Body of pancreas (tissue), 4 donors: ENCODE measurements around the gene ATP13A3. TPM values are rescaled to one million over a fixed set of nuclear protein-coding genes. Genes with fewer than 3 reads are reported as not detected.

Source experiments
- ATAC-seq: fragments of 150-250 bp; one replicate; pipeline ENCODE4 v1.9.1; 2016
- DNase-seq, 4 donors: peaks; one replicate each; pipeline ENCODE4 v3.0.0-alpha.2; 2019
- H3K27ac ChIP-seq, 4 donors: fragments of 200-600 bp; sonication (generic); 1 replicate in 3 of 4; 2 replicates in 1 of 4; pipeline versions ENCODE4 v1.5.1 to v1.6.1; 2016 to 2019; ENCODE audit warnings: mild to moderate bottlenecking in 1 of 4, mixed read lengths in 1 of 4, moderate library complexity in 1 of 4
- H3K27me3 ChIP-seq, 2 donors: fragments of 200-600 bp; sonication (generic); one replicate each; pipeline ENCODE4 v1.6.0; 2016; ENCODE audit warnings: mild to moderate bottlenecking in 1 of 2
- H3K36me3 ChIP-seq, 2 donors: fragments of 200-600 bp; sonication (generic); replicated peaks in 1 of 2; 2 replicates each; pipeline ENCODE4 v1.5.1; 2016; ENCODE audit warnings: low read depth in 2 of 2; ENCODE audit not compliant: insufficient read depth in 1 of 2
- H3K4me1 ChIP-seq: fragments of 200-600 bp; sonication (generic); one replicate; pipeline ENCODE4 v1.6.0; 2016
- H3K4me3 ChIP-seq, 2 donors: fragments of 200-600 bp; sonication (generic); 1 replicate in 1 of 2; 2 replicates in 1 of 2; pipeline ENCODE4 v1.5.1; 2016 to 2019
- H3K9me3 ChIP-seq, 3 donors: fragments of 200-600 bp; sonication (generic); 1 replicate in 2 of 3; 2 replicates in 1 of 3; pipeline ENCODE4 v1.5.1; 2016
- CTCF ChIP-seq, 7 experiments: fragments of 450-650 bp in 4 of 7; fragments of 200-600 bp in 3 of 7; sonication (generic) in 3 of 7; IDR thresholded peaks; one replicate each; pipeline ENCODE4 v1.5.1; 2016 to 2019; ENCODE audit warnings: antibody characterized with exemption in 7 of 7
- POLR2A ChIP-seq, 3 donors: fragments of 450-650 bp; IDR thresholded peaks; one replicate each; pipeline ENCODE4 v1.6.1; 2016; ENCODE audit warnings: antibody characterized with exemption in 3 of 3, mild to moderate bottlenecking in 2 of 3
- WGBS, 2 donors: methylation state at CpG; one replicate each; pipeline ENCODE4 v1.1.5; 2017; 5-methylcytosine and 5-hydroxymethylcytosine counted together
- intact Hi-C: fragments of 100-400 bp; cut with DNase I; formaldehyde crosslinking; loops from one replicate; pipeline ENCODE4 v1.15.1; 2023
- total RNA-seq, 2 donors: library from RNA; depleted of rRNA; stranded (reverse); fragments of >200 nt; gene quantifications; one replicate each; pipeline ENCODE4 v1.1.0, GENCODE V29; 2016

ATP13A3 gene
- total RNA-seq, 2 donors from 2014 or later, result 35.6 to 56.0 TPM

GRCh38 chr3:194489736-194490612, 3.2 kb upstream of the ATP13A3 start:
- DNase-seq (no peak), ATAC-seq (no peak)
- Histone ChIP-seq H3K4me3 (no peak overlapping the region), H3K27me3 (no peaks in the 10 kb centered on the region), H3K36me3 (no peaks in the 10 kb centered on the region), H3K4me1 (peaks cover 25% of the 10 kb centered on the region), H3K27ac (no peak overlapping the region), H3K9me3 (no peaks in the 10 kb centered on the region)
- WGBS, 2 donors, result 83 to 89% methylated on average over 7 of the region's 7 CpGs
- intact Hi-C loops, result no loop called here
- TF ChIP-seq POLR2A (IDR thresholded peaks at IDR 0.05), result no peak
- TF ChIP-seq CTCF (IDR thresholded peaks at IDR 0.05), result no peak

- Histone ChIP-seq H3K4me1 (peaks cover 33% of the 10 kb centered on the region), H3K36me3 (no peaks in the 10 kb centered on the region), H3K27me3 (no peaks in the 10 kb centered on the region), H3K27ac (peak overlapping the region in 3 of 4 donors; percentile 84 to 90 (median 88)), H3K9me3 (no peaks in the 10 kb centered on the region), H3K4me3 (no peak overlapping the region)
- no peak for DNase-seq
- no peak for TF ChIP-seq POLR2A (IDR thresholded peaks at IDR 0.05)
- no peak for TF ChIP-seq CTCF (IDR thresholded peaks at IDR 0.05)
- 76 to 79% methylated on average over 10 of the region's 10 CpGs for WGBS, 2 donors
- no peak for ATAC-seq
- intact Hi-C loops, result no loop called here
These were observed 1.4 kb upstream of the ATP13A3 start for GRCh38 chr3:194488055-194488742.

- whole genome bisulfite sequencing, 2 donors, result 18 to 36% methylated on average over 35 to 56 of the region's 56 CpGs
- intact Hi-C loops, result no loop called here
- Histone ChIP-seq H3K36me3 (no peaks in the 10 kb centered on the region), H3K4me3 (peak overlapping the region in 1 of 2 donors; percentile 31), H3K4me1 (peaks cover 36% of the 10 kb centered on the region), H3K27ac (peak overlapping the region in 3 of 4 donors; percentile 84 to 90 (median 88)), H3K9me3 (no peaks in the 10 kb centered on the region), H3K27me3 (no peaks in the 10 kb centered on the region)
- DNase-seq (peak; percentile 32 to 41 (median 38)), ATAC-seq (no peak)
- no peak for TF ChIP-seq POLR2A (IDR thresholded peaks at IDR 0.05)
These were observed 670 bp upstream of the ATP13A3 start for GRCh38 chr3:194487289-194488054.

GRCh38 chr3:194485881-194486539, 792 bp downstream of the ATP13A3 start:
- peak; percentile 28 to 43 (median 39) for DNase-seq

More at GRCh38 chr3:194485881-194486539, 792 bp downstream of the ATP13A3 start:
- Histone ChIP-seq H3K9me3 (no peaks in the 10 kb centered on the region), H3K36me3 (no peaks in the 10 kb centered on the region), H3K27ac (peak overlapping the region; percentile 78 to 90 (median 86)), H3K27me3 (no peaks in the 10 kb centered on the region), H3K4me1 (peaks cover 50% of the 10 kb centered on the region), H3K4me3 (peak overlapping the region; percentile 33 to 67)
- TF ChIP-seq CTCF (IDR thresholded peaks at IDR 0.05), result peak in 4 of 7 experiments; percentile 4 to 34 (median 23)
- TF ChIP-seq POLR2A (IDR thresholded peaks at IDR 0.05), result peak in 2 of 3 donors; percentile 37 to 48
- 1 to 2% methylated on average over 5 to 34 of the region's 42 CpGs for WGBS, 2 donors
- intact Hi-C loops, result no loop called here
- peak; percentile 33 for ATAC-seq
